KBM-7 (cell line): ENCODE results near the gene ILF3.

Experiments used
- DNase-seq: peaks from one replicate; pipeline ENCODE4 v3.0.0-alpha.2; 2015
- in situ Hi-C: fragments of 300-500 bp; cut with MboI; formaldehyde crosslinking; loops from 2 replicates; pipeline ENCODE4 v1.14.3; 2020; ENCODE audit warnings: low sequenced_read_pairs, low pct_unique_long_range_greater_than_20kb, mixed read lengths

Gene ILF3

GRCh38 chr19:10719466-10719961, 65.4 kb downstream of the ILF3 start:
- in situ Hi-C loops: no loop called here
- DNase-seq: peak; percentile 87

GRCh38 chr19:10720607-10721125, 66.5 kb downstream of the ILF3 start:
- in situ Hi-C loops: no loop called here

GRCh38 chr19:10723591-10723990, 69.4 kb downstream of the ILF3 start:
- no peak for DNase-seq
- in situ Hi-C loops: no loop called here

More at GRCh38 chr19:10720607-10721125, 66.5 kb downstream of the ILF3 start:
- DNase-seq: no peak

GRCh38 chr19:10724573-10725071, 70.5 kb downstream of the ILF3 start:
- DNase-seq: no peak
- in situ Hi-C loops: no loop called here

- DNase-seq: no peak
- in situ Hi-C loops: no loop called here
These were observed 71.3 kb downstream of the ILF3 start for GRCh38 chr19:10725415-10725814.

GRCh38 chr19:10726268-10726667, 72.1 kb downstream of the ILF3 start:
- DNase-seq: no peak
- in situ Hi-C loops: no loop called here

GRCh38 chr19:10727685-10728201, 73.6 kb downstream of the ILF3 start:
- DNase-seq: no peak
- in situ Hi-C loops: no loop called here

GRCh38 chr19:10729411-10729810, 75.3 kb downstream of the ILF3 start:
- DNase-seq: peak; percentile 54

GRCh38 chr19:10730932-10731331, 76.8 kb downstream of the ILF3 start:
- in situ Hi-C loops: no loop called here
- no peak for DNase-seq

More at GRCh38 chr19:10729411-10729810, 75.3 kb downstream of the ILF3 start:
- in situ Hi-C loops: no loop called here

GRCh38 chr19:10735741-10736140, 81.6 kb downstream of the ILF3 start:
- DNase-seq: no peak
- in situ Hi-C loops: no loop called here

GRCh38 chr19:10736189-10736588, 82.0 kb downstream of the ILF3 start:
- DNase-seq: no peak
- in situ Hi-C loops: no loop called here

- DNase-seq: no peak
- in situ Hi-C loops: no loop called here
These were observed 82.9 kb downstream of the ILF3 start for GRCh38 chr19:10736916-10737551.

GRCh38 chr19:10737722-10738121, 83.6 kb downstream of the ILF3 start:
- in situ Hi-C loops: no loop called here
- no peak for DNase-seq

- in situ Hi-C loops: no loop called here
- no peak for DNase-seq
These were observed 86.7 kb downstream of the ILF3 start for GRCh38 chr19:10740798-10741197.
